ENCODE data around the gene XDH. TPM values are rescaled to one million over a fixed set of nuclear protein-coding genes. Genes with fewer than 3 reads are reported as not detected.

The XDH gene
- total RNA-seq, 1 experiment from 2014 or later = 0.08 TPM

DNA sequence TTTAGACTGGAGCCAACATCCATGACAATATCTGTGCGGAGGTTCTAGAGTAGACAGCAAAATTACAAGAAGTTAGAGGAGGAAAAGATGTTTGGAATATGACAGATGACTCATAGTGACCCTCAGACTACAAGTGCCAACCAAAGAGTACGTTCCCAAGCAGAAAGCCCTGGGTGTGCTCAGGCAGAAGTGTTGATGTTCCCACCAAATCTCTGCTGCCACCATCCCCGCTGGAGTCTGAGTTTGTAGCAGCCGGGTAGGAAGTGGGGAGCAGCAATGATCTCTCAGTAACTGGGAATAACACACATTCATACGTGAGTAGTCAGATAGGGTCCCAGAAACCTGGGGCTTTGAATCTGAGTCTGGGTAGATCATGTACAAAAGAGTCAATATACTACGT lies 73.2 kb downstream of the XDH start:
- CTCF ChIA-PET = no interaction called here
- no peak overlapping the region for H3K4me3 ChIP-seq (ENCODE audit: low read depth in 2 of 2, low read length in 2 of 2)
- H3K27ac ChIP-seq (ENCODE audit: low read length) = no peak overlapping the region
- H3K4me1 ChIP-seq (ENCODE audit: control insufficient read depth, insufficient read depth, low read length) = no peaks in the 10 kb centered on the region
- no TSS peak for BruUV-seq (replicated peaks)
- POLR2A ChIA-PET = no interaction called here
- H3K9me3 ChIP-seq (ENCODE audit: control insufficient read depth, insufficient read depth, low read depth, low read length) = no peaks in the 10 kb centered on the region
- intact Hi-C loops (cut with micrococcal nuclease; ENCODE audit: unreplicated experiment) = no loop called here
- in situ Hi-C loops (cut with HindIII; ENCODE audit: low pct_unique_long_range_greater_than_20kb, low sequenced_read_pairs) = no loop called here
- TF ChIP-seq POLR2AphosphoS5 (IDR thresholded peaks at IDR 0.05; ENCODE audit: low read depth, low read length) (no peak), TCF7L2 (IDR thresholded peaks at IDR 0.05; ENCODE audit: low read depth, low read length) (no peak), SIN3A (IDR thresholded peaks at IDR 0.05; ENCODE audit: borderline replicate concordance, insufficient read depth, low read depth, low read length) (no peak)
- TF ChIP-seq, protein P1, sequence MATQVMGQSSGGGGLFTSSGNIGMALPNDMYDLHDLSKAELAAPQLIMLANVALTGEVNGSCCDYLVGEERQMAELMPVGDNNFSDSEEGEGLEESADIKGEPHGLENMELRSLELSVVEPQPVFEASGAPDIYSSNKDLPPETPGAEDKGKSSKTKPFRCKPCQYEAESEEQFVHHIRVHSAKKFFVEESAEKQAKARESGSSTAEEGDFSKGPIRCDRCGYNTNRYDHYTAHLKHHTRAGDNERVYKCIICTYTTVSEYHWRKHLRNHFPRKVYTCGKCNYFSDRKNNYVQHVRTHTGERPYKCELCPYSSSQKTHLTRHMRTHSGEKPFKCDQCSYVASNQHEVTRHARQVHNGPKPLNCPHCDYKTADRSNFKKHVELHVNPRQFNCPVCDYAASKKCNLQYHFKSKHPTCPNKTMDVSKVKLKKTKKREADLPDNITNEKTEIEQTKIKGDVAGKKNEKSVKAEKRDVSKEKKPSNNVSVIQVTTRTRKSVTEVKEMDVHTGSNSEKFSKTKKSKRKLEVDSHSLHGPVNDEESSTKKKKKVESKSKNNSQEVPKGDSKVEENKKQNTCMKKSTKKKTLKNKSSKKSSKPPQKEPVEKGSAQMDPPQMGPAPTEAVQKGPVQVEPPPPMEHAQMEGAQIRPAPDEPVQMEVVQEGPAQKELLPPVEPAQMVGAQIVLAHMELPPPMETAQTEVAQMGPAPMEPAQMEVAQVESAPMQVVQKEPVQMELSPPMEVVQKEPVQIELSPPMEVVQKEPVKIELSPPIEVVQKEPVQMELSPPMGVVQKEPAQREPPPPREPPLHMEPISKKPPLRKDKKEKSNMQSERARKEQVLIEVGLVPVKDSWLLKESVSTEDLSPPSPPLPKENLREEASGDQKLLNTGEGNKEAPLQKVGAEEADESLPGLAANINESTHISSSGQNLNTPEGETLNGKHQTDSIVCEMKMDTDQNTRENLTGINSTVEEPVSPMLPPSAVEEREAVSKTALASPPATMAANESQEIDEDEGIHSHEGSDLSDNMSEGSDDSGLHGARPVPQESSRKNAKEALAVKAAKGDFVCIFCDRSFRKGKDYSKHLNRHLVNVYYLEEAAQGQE (IDR thresholded peaks at IDR 0.05; ENCODE audit: insufficient read depth in 1 of 2, low read depth in 2 of 2, low read length in 1 of 2) = no peak
- TF ChIP-seq, protein P2, sequence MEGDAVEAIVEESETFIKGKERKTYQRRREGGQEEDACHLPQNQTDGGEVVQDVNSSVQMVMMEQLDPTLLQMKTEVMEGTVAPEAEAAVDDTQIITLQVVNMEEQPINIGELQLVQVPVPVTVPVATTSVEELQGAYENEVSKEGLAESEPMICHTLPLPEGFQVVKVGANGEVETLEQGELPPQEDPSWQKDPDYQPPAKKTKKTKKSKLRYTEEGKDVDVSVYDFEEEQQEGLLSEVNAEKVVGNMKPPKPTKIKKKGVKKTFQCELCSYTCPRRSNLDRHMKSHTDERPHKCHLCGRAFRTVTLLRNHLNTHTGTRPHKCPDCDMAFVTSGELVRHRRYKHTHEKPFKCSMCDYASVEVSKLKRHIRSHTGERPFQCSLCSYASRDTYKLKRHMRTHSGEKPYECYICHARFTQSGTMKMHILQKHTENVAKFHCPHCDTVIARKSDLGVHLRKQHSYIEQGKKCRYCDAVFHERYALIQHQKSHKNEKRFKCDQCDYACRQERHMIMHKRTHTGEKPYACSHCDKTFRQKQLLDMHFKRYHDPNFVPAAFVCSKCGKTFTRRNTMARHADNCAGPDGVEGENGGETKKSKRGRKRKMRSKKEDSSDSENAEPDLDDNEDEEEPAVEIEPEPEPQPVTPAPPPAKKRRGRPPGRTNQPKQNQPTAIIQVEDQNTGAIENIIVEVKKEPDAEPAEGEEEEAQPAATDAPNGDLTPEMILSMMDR (IDR thresholded peaks at IDR 0.05) = no peak
- DNase-seq (ENCODE audit: low read depth, low spot score) = no peak
- H3K36me3 ChIP-seq (ENCODE audit: control insufficient read depth, insufficient read depth, low read length) = no peaks in the 10 kb centered on the region
- ATAC-seq = no peak
- H3K27me3 ChIP-seq (ENCODE audit: control insufficient read depth, insufficient read depth, low read length) = no peaks in the 10 kb centered on the region

GRCh38 chr2:31339696-31340095 lies 74.8 kb downstream of the XDH start:
- ChIA-PET CTCF (no interaction called here), POLR2A (no interaction called here)
- TF ChIP-seq POLR2AphosphoS5 (IDR thresholded peaks at IDR 0.05; ENCODE audit: low read depth, low read length) (no peak), TCF7L2 (IDR thresholded peaks at IDR 0.05; ENCODE audit: low read depth, low read length) (no peak), SIN3A (IDR thresholded peaks at IDR 0.05; ENCODE audit: borderline replicate concordance, insufficient read depth, low read depth, low read length) (no peak)
- TF ChIP-seq, protein P2 (IDR thresholded peaks at IDR 0.05) = no peak
- TF ChIP-seq, protein P1 (IDR thresholded peaks at IDR 0.05; ENCODE audit: insufficient read depth in 1 of 2, low read depth in 2 of 2, low read length in 1 of 2) = no peak
- Histone ChIP-seq H3K4me3 (ENCODE audit: low read depth in 2 of 2, low read length in 2 of 2) (no peak overlapping the region), H3K9me3 (ENCODE audit: control insufficient read depth, insufficient read depth, low read depth, low read length) (no peaks in the 10 kb centered on the region), H3K27me3 (ENCODE audit: control insufficient read depth, insufficient read depth, low read length) (no peaks in the 10 kb centered on the region; the same call in 1 of the 2 replicates), H3K27ac (ENCODE audit: low read length) (no peak overlapping the region), H3K4me1 (ENCODE audit: control insufficient read depth, insufficient read depth, low read length) (no peaks in the 10 kb centered on the region), H3K36me3 (ENCODE audit: control insufficient read depth, insufficient read depth, low read length) (no peaks in the 10 kb centered on the region)
- in situ Hi-C loops (cut with HindIII; ENCODE audit: low pct_unique_long_range_greater_than_20kb, low sequenced_read_pairs) (no loop called here), intact Hi-C loops (cut with micrococcal nuclease; ENCODE audit: unreplicated experiment) (loop anchor here (10.0 kb wide), 1 partner anchor 475 kb away; no protein-coding TSS in a partner anchor)
- ATAC-seq = no peak
- no peak for DNase-seq (ENCODE audit: low read depth, low spot score)
- BruUV-seq (replicated peaks) = no TSS peak

Measured in Panc1 (cell line).